GM20431 (cell line): ENCODE measurements around the gene RTKN2.
"Not testable (repeated sequence)": the region's sequence is repeated elsewhere in the genome, so short reads cannot be mapped to it uniquely, and the experiment has no call there.

ENCODE experiments used
- in situ Hi-C: fragments of 300-500 bp; cut with MseI, MboI; formaldehyde crosslinking; loops from one replicate; pipeline ENCODE4 v1.15.0; 2020; ENCODE audit warnings: low sequenced_read_pairs; ENCODE audit not compliant: unreplicated experiment

RTKN2 gene, protein sequence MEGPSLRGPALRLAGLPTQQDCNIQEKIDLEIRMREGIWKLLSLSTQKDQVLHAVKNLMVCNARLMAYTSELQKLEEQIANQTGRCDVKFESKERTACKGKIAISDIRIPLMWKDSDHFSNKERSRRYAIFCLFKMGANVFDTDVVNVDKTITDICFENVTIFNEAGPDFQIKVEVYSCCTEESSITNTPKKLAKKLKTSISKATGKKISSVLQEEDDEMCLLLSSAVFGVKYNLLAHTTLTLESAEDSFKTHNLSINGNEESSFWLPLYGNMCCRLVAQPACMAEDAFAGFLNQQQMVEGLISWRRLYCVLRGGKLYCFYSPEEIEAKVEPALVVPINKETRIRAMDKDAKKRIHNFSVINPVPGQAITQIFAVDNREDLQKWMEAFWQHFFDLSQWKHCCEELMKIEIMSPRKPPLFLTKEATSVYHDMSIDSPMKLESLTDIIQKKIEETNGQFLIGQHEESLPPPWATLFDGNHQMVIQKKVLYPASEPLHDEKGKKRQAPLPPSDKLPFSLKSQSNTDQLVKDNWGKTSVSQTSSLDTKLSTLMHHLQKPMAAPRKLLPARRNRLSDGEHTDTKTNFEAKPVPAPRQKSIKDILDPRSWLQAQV

DNA sequence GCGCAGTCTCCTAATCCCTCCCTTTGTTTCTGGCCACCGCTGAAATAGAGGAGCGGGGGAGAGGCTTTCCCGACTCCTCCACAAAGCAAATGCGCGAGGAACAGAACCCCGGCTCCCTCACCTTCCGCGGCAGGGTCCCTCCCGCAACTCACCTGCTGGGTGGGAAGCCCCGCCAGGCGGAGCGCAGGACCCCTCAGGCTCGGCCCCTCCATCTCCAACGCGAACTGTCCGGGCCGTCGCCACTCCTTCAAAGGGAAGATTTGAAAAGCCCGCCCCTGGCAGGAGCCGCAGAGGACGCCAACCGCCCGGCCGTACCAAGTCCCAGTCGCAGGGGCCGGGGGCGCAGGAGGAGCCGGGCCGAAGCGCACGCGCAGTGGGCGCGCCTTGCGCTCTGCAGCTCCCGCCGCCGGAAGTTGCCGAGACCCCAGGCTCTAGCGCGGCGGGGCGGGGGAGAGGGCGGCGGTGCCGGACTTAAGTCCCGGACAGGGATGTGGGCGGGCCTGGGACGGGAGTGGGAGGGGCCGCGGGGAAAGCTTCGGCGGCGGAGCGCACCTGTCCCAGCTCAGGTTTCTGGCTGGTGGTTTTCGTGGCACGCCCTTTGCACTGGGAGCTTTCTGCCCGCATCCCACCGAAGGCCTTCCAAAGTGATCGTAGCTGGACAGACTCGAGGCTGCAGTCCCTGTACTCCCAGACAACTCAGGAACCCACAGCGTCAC lies at the start of gene RTKN2:
Gene RTKN2, minus strand, starts transcription at position 446 of the 716 bp plus-strand sequence. Its CDS starts 234 bp downstream, at position 212.
- in situ Hi-C loops, result loop anchor here (25.0 kb wide), 1 partner anchor 381 kb away; no protein-coding TSS in a partner anchor

DNA sequence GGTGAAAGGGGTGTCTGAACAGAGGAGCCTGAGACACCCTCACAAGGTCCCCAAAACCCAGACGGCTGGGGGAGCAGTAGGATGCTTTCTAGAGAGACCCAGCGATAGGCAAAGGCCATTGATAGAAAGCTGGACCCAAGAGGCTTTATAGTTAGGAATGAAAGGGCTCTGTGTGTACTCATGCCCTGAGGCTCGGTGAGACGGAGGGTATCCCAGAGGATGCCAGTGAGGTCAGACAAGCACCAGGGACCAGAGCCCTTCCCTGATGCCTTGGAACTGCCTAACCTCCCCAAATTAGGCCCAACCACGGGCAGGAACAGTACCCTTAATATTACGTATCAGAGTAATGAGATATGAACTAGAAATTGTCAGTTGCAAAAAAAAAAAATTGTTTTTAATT lies 48.6 kb upstream of the RTKN2 start:
- in situ Hi-C loops, result no loop called here

- in situ Hi-C loops, result no loop called here
These were observed 40.6 kb upstream of the RTKN2 start for GRCh38 chr10:62309254-62309653.

DNA sequence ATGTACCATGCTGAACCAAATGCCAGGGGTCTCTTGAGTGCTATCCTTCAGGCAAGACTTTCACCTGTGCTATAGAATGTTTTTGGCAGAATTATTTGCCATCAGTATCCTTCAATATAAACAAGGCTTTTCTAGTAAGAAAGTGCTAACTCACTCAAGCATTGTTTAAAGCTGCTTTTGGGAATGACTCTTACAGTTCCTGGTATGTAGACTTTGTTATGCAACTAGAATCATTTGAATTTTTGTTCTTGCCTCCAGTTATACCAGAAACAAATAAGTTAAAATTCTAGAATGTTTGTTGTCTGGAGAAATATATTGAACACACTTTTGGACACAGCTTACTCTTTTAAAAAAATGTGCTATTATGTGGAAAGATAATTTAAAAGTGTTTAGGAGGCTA lies 39.5 kb upstream of the RTKN2 start:
- in situ Hi-C loops, result no loop called here

DNA sequence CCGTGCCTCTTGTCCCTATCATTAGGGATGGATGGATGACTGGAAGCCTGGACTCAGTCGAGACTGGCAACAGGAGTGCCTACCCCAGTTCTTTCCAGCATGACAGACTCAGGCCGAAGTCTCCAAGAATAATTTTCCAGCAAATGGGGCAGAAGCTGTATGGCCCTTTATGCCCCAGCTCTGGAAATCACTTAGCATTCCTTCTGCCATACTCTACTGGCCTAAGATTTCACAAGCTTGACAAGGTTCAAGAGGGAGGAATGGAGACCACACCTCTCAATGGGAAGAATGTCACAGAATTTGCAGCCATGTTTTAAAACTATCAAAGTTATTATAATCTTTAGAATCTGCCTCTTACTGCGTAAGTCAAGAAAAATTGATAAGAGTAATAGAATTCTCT lies 39.0 kb upstream of the RTKN2 start:
- in situ Hi-C loops, result no loop called here

DNA sequence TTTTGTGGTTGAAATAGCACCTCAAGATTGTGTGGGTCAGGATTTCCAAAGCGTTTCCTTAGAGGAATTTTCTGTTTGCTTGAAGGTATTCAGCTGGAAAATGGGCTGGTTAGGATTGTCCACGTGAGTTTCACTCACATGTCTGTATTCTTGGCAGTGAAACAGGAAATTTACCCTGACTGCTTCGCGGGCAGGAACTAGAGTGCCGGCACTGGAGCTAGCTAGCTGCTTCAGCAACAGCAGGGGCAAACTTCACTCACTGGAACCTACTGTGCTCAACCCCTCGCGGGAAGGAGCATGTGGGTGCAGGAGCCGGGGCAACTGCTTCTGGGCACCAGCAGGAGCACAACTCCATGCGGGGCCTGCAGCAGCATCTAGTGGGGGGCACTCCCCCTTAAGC lies 38.0 kb upstream of the RTKN2 start:
- in situ Hi-C loops, result no loop called here

DNA sequence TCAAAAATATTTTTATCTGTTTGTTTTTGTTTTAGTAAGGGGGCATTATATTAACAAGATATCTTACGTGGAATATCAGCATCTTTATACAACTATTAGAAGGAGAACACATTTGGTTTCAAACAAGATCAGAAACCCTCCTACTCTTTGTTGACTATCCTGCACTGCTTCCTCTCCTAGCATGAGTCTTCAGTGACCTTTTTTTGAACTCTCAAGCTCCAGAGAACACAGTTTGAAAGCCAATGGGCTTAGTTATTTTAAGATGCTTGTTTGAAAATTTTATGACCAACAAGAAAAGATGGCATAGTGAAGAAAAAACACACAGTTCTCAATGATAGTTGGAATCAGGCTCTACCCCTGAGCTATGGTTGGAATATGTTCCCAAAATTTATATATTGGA lies 37.2 kb upstream of the RTKN2 start:
- in situ Hi-C loops, result no loop called here

GRCh38 chr10:62303922-62304321 lies 35.3 kb upstream of the RTKN2 start:
- in situ Hi-C loops, result no loop called here

DNA sequence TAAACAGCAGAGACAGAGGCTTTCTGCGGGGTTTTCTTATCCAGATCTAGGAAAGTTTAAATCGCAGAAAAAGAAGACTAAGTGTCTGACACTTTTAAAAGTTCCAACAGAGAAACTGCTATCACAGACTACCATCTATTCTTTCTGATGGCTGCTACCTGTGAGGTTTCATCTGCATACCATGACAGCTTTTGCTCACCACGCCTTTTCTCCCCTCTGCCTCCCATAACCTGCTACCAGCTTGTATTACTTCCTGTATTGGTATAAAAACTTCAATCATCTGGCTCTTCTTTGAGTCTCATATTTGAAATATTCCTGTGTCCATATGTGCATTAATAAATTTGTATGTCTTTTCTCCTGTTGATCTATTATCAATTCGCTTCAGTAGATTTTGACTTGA lies 34.1 kb upstream of the RTKN2 start:
- in situ Hi-C loops, result no loop called here

DNA sequence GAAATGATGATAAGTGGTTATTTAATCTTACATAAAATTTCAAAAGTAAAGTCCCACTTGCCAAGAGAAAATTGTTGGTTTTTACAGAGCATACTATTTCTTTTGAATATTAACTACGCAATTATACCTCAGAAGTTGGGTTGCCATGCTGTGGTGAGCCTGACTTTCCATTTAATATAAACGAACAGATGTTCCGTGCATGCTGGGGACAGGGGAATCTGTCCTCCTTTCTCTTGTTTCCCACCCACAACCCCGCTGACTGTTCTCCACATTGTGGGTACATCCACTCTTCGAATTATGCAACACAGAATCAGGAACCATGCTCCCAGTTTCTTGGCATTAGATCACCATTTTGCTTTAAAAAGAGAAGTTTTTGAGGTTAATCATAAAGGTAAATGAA lies 29.2 kb upstream of the RTKN2 start:
- in situ Hi-C loops, result no loop called here

- in situ Hi-C loops, result no loop called here
These were observed 15.6 kb upstream of the RTKN2 start for GRCh38 chr10:62284221-62284620.

GRCh38 chr10:62281348-62281747 lies 12.7 kb upstream of the RTKN2 start:
- in situ Hi-C loops, result not testable (repeated sequence)

DNA sequence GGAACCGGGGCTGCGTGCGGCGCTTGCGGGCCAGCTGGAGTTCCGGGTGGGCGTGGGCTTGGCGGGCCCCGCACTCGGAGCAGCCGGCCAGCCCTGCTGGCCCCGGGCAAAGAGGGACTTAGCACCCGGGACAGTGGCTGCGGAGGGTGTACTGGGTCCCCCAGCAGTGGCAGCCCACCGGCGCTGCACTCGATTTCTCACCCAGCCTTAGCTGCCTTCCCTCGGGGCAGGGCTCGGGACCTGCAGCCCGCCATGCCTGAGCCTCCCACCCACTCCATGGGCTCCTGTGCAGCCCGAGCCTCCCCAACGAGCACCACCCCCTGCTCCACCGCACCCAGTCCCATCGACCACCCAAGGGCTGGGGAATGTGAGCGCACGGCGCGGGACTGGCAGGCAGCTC lies 11.7 kb upstream of the RTKN2 start:
- in situ Hi-C loops, result not testable (repeated sequence)

DNA sequence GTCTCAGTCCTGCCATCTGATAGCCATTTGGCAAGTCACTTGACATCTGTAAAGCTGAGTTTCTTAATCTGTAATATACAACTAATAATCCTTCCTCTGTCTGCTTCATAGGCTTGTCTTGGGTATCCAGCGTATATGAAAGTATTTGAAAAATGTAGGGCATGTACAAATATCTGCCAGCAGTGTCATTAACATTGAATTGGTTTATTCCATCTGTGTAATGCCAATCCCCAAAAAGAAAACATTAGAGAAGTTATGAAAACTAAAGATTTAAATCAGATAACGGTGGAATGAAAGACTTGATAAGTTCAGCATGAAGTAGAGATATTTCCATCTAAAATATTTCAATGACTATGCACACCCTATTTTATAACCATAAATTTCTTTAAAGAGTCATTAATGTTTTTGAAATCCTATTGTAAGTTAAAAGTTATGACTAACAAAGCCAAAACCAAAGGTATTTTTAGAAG lies 9.8 kb upstream of the RTKN2 start:
- in situ Hi-C loops, result no loop called here

DNA sequence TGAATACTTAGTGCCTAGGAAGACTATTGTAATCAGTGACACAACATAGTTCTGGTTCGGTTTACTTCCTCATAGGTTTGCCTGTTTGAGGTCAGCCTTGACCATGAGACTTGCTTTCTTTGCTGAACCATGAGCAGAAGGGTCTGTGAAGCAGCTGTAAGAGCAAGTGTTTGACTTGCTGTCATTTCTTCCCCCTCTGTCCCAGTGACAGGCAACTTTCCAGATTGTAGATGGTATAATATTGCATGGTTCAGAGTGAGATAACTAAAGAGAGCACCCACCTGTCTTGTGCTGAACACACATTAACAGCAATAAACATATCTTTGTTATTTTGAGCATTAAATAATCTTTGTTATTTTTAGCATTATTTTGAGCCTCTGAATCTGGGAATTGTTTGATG lies 9.3 kb upstream of the RTKN2 start:
- in situ Hi-C loops, result no loop called here

- in situ Hi-C loops, result loop anchor here (25.0 kb wide), 1 partner anchor 383 kb away; no protein-coding TSS in a partner anchor
These were observed 1.4 kb upstream of the RTKN2 start for GRCh38 chr10:62270020-62270419.

- in situ Hi-C loops, result loop anchor here (25.0 kb wide), 1 partner anchor 381 kb away; no protein-coding TSS in a partner anchor
These were observed 631 bp downstream of the RTKN2 start for GRCh38 chr10:62268027-62268398.

- in situ Hi-C loops, result loop anchor here (25.0 kb wide), 1 partner anchor 379 kb away; no protein-coding TSS in a partner anchor
These were observed 2.0 kb downstream of the RTKN2 start for GRCh38 chr10:62266611-62267010.

GRCh38 chr10:62266147-62266546 lies 2.5 kb downstream of the RTKN2 start:
- in situ Hi-C loops, result loop anchor here (25.0 kb wide), 1 partner anchor 379 kb away; no protein-coding TSS in a partner anchor

GRCh38 chr10:62264702-62265436 lies 3.8 kb downstream of the RTKN2 start:
- in situ Hi-C loops, result loop anchor here (25.0 kb wide), 1 partner anchor 378 kb away; no protein-coding TSS in a partner anchor
